ENCODE measurements around the gene BCAR1.
"Not testable (repeated sequence)": the region's sequence is repeated elsewhere in the genome, so short reads cannot be mapped to it uniquely, and the experiment has no call there.

Gene BCAR1

GRCh38 chr16:75209944-75210343 is 41.5 kb downstream of the BCAR1 start:
- no peak for TF ChIP-seq CTCF (IDR thresholded peaks at IDR 0.05; ENCODE audit: low read depth, low read length)

GRCh38 chr16:75209514-75209913 is 41.9 kb downstream of the BCAR1 start:
- DNase-seq (ENCODE audit: extremely low read depth, low read depth): not testable (repeated sequence)

More at GRCh38 chr16:75209944-75210343, 41.5 kb downstream of the BCAR1 start:
- no peak for DNase-seq (ENCODE audit: extremely low read depth, low read depth)

- TF ChIP-seq CTCF (IDR thresholded peaks at IDR 0.05; ENCODE audit: low read depth, low read length): no peak
- no peak for DNase-seq (ENCODE audit: extremely low read depth, low read depth)
These were observed 42.4 kb downstream of the BCAR1 start for GRCh38 chr16:75208861-75209505.

GRCh38 chr16:75208242-75208825 is 43.1 kb downstream of the BCAR1 start:
- no peak for DNase-seq (ENCODE audit: extremely low read depth, low read depth)
- no peak for TF ChIP-seq CTCF (IDR thresholded peaks at IDR 0.05; ENCODE audit: low read depth, low read length)

GRCh38 chr16:75207831-75208230 is 43.6 kb downstream of the BCAR1 start:
- DNase-seq (ENCODE audit: extremely low read depth, low read depth): no peak
- no peak for TF ChIP-seq CTCF (IDR thresholded peaks at IDR 0.05; ENCODE audit: low read depth, low read length)

- DNase-seq (ENCODE audit: extremely low read depth, low read depth): no peak
- no peak for TF ChIP-seq CTCF (IDR thresholded peaks at IDR 0.05; ENCODE audit: low read depth, low read length)
These were observed 44.5 kb downstream of the BCAR1 start, which contains the start of gene CTRB2 for GRCh38 chr16:75206749-75207451. Gene CTRB2, minus strand, starts transcription at chr16:75207161. Its CDS starts 20 bp downstream, at chr16:75207141.

- DNase-seq (ENCODE audit: extremely low read depth, low read depth): not testable (repeated sequence)
These were observed 45.3 kb downstream of the BCAR1 start for GRCh38 chr16:75205961-75206748.

GRCh38 chr16:75205438-75205837 is 46.0 kb downstream of the BCAR1 start:
- not testable (repeated sequence) for DNase-seq (ENCODE audit: extremely low read depth, low read depth)

- not testable (repeated sequence) for DNase-seq (ENCODE audit: extremely low read depth, low read depth)
These were observed 46.5 kb downstream of the BCAR1 start for GRCh38 chr16:75204905-75205304.

Measured in AG09319 (cell line).